GM19467 (cell line): ENCODE data around the gene ABO.
"Not testable (repeated sequence)": the region's sequence is repeated elsewhere in the genome, so short reads cannot be mapped to it uniquely, and the experiment has no call there.

Experiments used
- ATAC-seq: cut with Tn5 transposase; IDR thresholded peaks from one replicate; pipeline ENCODE4 v1.9.1; 2021; ENCODE audit warnings: mild to moderate bottlenecking, moderate library complexity; ENCODE audit not compliant: unreplicated experiment

The ABO gene

GRCh38 chr9:133246991-133247390, 28.0 kb downstream of the ABO start:
- ATAC-seq: no peak

GRCh38 chr9:133246562-133246961, 28.4 kb downstream of the ABO start:
- ATAC-seq: no peak

- no peak for ATAC-seq
Measured at GRCh38 chr9:133242991-133243390, 32.0 kb downstream of the ABO start.

- ATAC-seq: no peak
Measured at GRCh38 chr9:133242241-133242640, 32.8 kb downstream of the ABO start.

GRCh38 chr9:133239533-133240090, 35.4 kb downstream of the ABO start:
- no peak for ATAC-seq

- ATAC-seq: no peak
Measured at GRCh38 chr9:133238851-133239532, 36.0 kb downstream of the ABO start.

- no peak for ATAC-seq
Measured at GRCh38 chr9:133238272-133238850, 36.6 kb downstream of the ABO start.

- ATAC-seq: no peak
Measured at GRCh38 chr9:133237035-133237731, 37.8 kb downstream of the ABO start.

GRCh38 chr9:133236291-133237034, 38.5 kb downstream of the ABO start:
- not testable (repeated sequence) for ATAC-seq

GRCh38 chr9:133235549-133236222, 39.3 kb downstream of the ABO start:
- ATAC-seq: no peak

- ATAC-seq: no peak
Measured at GRCh38 chr9:133234577-133235322, 40.3 kb downstream of the ABO start.

GRCh38 chr9:133233681-133234432, 41.1 kb downstream of the ABO start:
- no peak for ATAC-seq

- ATAC-seq: not testable (repeated sequence)
Measured at GRCh38 chr9:133231934-133232568, 43.0 kb downstream of the ABO start.

GRCh38 chr9:133230514-133230913, 44.5 kb downstream of the ABO start:
- ATAC-seq: not testable (repeated sequence)

- ATAC-seq: no peak
Measured at GRCh38 chr9:133230093-133230492, 44.9 kb downstream of the ABO start.

GRCh38 chr9:133228474-133229193, 46.4 kb downstream of the ABO start:
- not testable (repeated sequence) for ATAC-seq

GRCh38 chr9:133227996-133228395, 47.0 kb downstream of the ABO start:
- not testable (repeated sequence) for ATAC-seq

GRCh38 chr9:133227242-133227860, 47.6 kb downstream of the ABO start:
- no peak for ATAC-seq
